ENCODE data around the gene SH3PXD2B. TPM values are rescaled to one million over a fixed set of nuclear protein-coding genes. Genes with fewer than 3 reads are reported as not detected.

Gene SH3PXD2B
- total and polyA plus RNA-seq, 2 of the 13 experiments (the other 11 are each of a cell fraction or from before 2014, with no cell fraction given), result 3.4 to 4.6 TPM

GRCh38 chr5:172453206-172453985 lies 929 bp downstream of the SH3PXD2B start:
- ATAC-seq (peak; percentile 81), FAIRE-seq (peak; percentile 4), DNase-seq (ENCODE audit: low spot score) (peak; percentile 49)
- in situ Hi-C loops (cut with HindIII; ENCODE audit: extremely low pct_ligation_motif_present, low pct_unique_long_range_greater_than_20kb) (loop anchor here (5.0 kb wide), 1 partner anchor 36 kb away; no protein-coding TSS in a partner anchor), intact Hi-C loops (cut with micrococcal nuclease; ENCODE audit: unreplicated experiment) (loop anchor here (1.0 to 5.0 kb wide), 2 partner anchors 98 to 161 kb away; no protein-coding TSS in a partner anchor)
- Histone ChIP-seq H3K27me3 (ENCODE audit: control insufficient read depth in 1 of 2, insufficient read depth in 2 of 2, low read length in 2 of 2) (no peaks in the 10 kb centered on the region; a peak in 1 of 5 replicates), H4K20me1 (ENCODE audit: insufficient read depth, low read length) (peaks cover 8% of the 10 kb centered on the region), H3K4me1 (ENCODE audit: insufficient read depth, low read length) (peaks cover 45% of the 10 kb centered on the region), H3K4me2 (ENCODE audit: low read depth, low read length) (peak overlapping the region; percentile 99), H3K9ac (ENCODE audit: insufficient read depth, low read depth, low read length) (peak overlapping the region; percentile 73), H3K36me3 (replicated peaks in 1 of 2; ENCODE audit: control insufficient read depth in 1 of 2, insufficient read depth in 2 of 2, low read length in 2 of 2) (no peaks in the 10 kb centered on the region), H3K79me2 (ENCODE audit: insufficient read depth, low read length) (peaks cover 2% of the 10 kb centered on the region), H3K4me3 (replicated peaks in 1 of 3; ENCODE audit: insufficient read depth in 1 of 3, low read depth in 2 of 3, low read length in 3 of 3) (peak overlapping the region; percentile 68 to 81 (median 80)), H3K9me3 (ENCODE audit: low read length) (no peaks in the 10 kb centered on the region), H3K27ac (ENCODE audit: extremely low read length, insufficient read depth, low read length) (peak overlapping the region; percentile 48), H2AFZ (ENCODE audit: low read length) (no peak overlapping the region)
- ChIA-PET POLR2A (interaction anchor here (0.8 kb wide), 1 partner anchor 406 kb away, joined by 3 read pairs; no protein-coding TSS in a partner anchor), CTCF (ENCODE audit: low intra/inter-chr PET ratio, low total read pairs) (no interaction called here)
- TSS peak; percentile 61 for BruUV-seq (replicated peaks)
- 10% methylated on average over 24 of the region's 24 CpGs for WGBS (ENCODE audit: low lambda C conversion rate)
- TF ChIP-seq CBX5 (CRISPR knock-in tag; IDR thresholded peaks at IDR 0.05; ENCODE audit: borderline replicate concordance) (no peak), PITX1 (CRISPR knock-in tag; IDR thresholded peaks at IDR 0.05) (no peak), PHF8 (CRISPR knock-in tag; IDR thresholded peaks at IDR 0.05) (peak; percentile 14), GABPB1 (CRISPR knock-in tag; IDR thresholded peaks at IDR 0.05) (peak; percentile 30; the same call in 1 of the 2 replicates), KDM1A (CRISPR knock-in tag; IDR thresholded peaks at IDR 0.05) (peak; percentile 85), HDAC1 (CRISPR knock-in tag; IDR thresholded peaks at IDR 0.05) (peak; percentile 46; the same call in 1 of the 2 replicates), TBX2 (CRISPR knock-in tag; IDR thresholded peaks at IDR 0.05; ENCODE audit: borderline replicate concordance) (peak; percentile 5; the same call in 1 of the 2 replicates), ZFP82 (CRISPR knock-in tag; IDR thresholded peaks at IDR 0.05; ENCODE audit: borderline replicate concordance) (peak; percentile 54; the same call in 1 of the 2 replicates), ELF1 (CRISPR knock-in tag; IDR thresholded peaks at IDR 0.05) (0 out of 2 replicates have a peak, but pooled peaks have one; percentile 20), ZNF607 (CRISPR knock-in tag; IDR thresholded peaks at IDR 0.05; ENCODE audit: borderline replicate concordance) (no peak), ZNF652 (CRISPR knock-in tag; IDR thresholded peaks at IDR 0.05; ENCODE audit: borderline replicate concordance, low read depth) (peak; percentile 90), ZMYM3 (CRISPR knock-in tag; IDR thresholded peaks at IDR 0.05) (peak; percentile 96), NR2F6 (IDR thresholded peaks at IDR 0.05) (no peak), NR2F6 (CRISPR knock-in tag; IDR thresholded peaks at IDR 0.05) (no peak), ZNF850 (CRISPR knock-in tag; conservative IDR thresholded peaks at IDR 0.05) (no peak), IRX3 (CRISPR knock-in tag; IDR thresholded peaks at IDR 0.05; ENCODE audit: borderline replicate concordance, low read depth) (no peak), PRDM10 (CRISPR knock-in tag; IDR thresholded peaks at IDR 0.05; ENCODE audit: low read depth) (no peak), KLF13 (CRISPR knock-in tag; IDR thresholded peaks at IDR 0.05) (no peak)
- TF ChIP-seq, protein P1, sequence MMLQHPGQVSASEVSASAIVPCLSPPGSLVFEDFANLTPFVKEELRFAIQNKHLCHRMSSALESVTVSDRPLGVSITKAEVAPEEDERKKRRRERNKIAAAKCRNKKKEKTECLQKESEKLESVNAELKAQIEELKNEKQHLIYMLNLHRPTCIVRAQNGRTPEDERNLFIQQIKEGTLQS (CRISPR knock-in tag; IDR thresholded peaks at IDR 0.05), result no peak
- TF ChIP-seq, protein P2, sequence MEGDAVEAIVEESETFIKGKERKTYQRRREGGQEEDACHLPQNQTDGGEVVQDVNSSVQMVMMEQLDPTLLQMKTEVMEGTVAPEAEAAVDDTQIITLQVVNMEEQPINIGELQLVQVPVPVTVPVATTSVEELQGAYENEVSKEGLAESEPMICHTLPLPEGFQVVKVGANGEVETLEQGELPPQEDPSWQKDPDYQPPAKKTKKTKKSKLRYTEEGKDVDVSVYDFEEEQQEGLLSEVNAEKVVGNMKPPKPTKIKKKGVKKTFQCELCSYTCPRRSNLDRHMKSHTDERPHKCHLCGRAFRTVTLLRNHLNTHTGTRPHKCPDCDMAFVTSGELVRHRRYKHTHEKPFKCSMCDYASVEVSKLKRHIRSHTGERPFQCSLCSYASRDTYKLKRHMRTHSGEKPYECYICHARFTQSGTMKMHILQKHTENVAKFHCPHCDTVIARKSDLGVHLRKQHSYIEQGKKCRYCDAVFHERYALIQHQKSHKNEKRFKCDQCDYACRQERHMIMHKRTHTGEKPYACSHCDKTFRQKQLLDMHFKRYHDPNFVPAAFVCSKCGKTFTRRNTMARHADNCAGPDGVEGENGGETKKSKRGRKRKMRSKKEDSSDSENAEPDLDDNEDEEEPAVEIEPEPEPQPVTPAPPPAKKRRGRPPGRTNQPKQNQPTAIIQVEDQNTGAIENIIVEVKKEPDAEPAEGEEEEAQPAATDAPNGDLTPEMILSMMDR (CRISPR knock-in tag; IDR thresholded peaks at IDR 0.05), result peak; percentile 46
